PC-9 (cell line): ENCODE measurements around the gene PJA2.

ENCODE experiments used
- CTCF ChIP-seq: fragments of 200-600 bp; sonication (generic); conservative IDR thresholded peaks from 2 replicates; pipeline ENCODE4 v1.6.1; 2017; ENCODE audit warnings: mixed run types, antibody characterized with exemption, mild to moderate bottlenecking, moderate library complexity
- EZH2 ChIP-seq: fragments of 200-600 bp; sonication (generic); IDR thresholded peaks from 2 replicates; pipeline ENCODE4 v1.8.0; 2017; ENCODE audit warnings: antibody characterized with exemption, low read depth

DNA sequence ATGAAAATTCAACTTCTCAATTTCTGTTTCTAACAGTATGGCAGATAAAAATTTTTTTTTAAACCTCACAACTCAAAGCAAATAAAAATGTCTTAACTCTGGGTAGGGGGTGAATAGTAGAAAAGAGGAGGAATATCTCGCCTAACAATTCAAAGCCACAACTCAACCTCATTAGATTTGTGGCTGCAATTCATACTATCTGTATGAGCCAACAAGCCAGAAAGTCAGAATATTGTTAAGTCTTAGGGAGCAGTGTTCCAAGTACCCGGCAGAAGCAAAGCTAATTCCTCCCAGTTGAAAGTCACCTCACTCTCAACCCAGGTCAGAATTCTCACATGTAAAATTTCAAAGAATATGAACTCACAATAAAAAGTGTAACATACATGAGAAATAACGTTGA lies 15.0 kb downstream of the PJA2 start:
- TF ChIP-seq CTCF (no peak), EZH2 (no peak)
